ENCODE data around the gene MYT1.

Gene MYT1

GRCh38 chr20:64155258-64156135 lies 8.8 kb upstream of the MYT1 start:
- DNase-seq: no peak

- DNase-seq: no peak
Measured at GRCh38 chr20:64156136-64156885, 7.9 kb upstream of the MYT1 start.

DNA sequence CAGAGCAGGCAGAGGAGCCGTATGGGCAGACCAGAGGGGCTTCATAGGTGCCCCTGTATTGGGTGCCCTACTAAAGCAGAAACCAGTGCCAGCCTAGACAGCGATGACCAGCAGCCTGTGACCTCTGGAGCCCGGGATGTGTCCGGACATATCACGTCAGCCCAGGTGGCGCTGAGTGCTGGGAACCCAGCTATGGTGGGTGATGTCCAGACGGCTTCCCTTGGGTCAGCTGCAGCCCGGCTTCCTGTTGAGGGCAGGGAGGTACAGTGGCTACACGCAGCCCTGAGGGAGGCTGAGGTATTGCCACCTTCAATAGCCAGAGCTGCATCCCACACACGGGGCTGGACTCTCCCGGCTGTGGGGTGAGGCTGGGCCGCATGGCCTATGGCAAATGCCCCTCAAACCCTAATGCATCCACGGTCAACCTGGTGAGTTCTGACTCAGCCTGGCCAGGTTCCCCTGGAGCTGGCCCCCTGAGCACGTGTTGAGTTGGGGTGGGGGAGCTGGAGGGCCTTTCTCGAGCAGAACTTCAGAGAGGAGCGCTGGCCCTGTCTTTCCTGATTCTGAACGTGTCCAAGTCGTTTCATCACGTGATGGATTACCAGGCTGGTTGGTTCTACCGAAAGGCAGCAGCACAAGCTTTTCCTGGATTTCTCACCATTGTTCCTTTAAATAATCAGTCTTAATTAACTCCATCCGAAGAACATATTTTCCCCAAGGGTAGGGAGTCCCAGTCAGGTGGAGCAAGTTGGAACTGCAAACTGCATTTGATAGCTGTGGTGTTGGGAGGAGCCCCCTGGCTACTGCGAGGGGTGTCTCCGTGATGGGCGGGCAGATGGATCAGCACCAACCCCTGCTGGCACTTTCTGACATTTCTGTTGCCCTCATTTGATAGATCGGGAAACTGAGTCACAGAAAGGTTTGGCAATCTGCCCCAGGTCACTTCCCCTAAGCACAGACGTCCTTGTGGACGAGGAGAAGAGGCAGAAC lies 7.1 kb upstream of the MYT1 start:
- DNase-seq: no peak

- DNase-seq: no peak
Measured at GRCh38 chr20:64157878-64158277, 6.4 kb upstream of the MYT1 start.

- DNase-seq: no peak
Measured at GRCh38 chr20:64158346-64159285, 5.6 kb upstream of the MYT1 start.

- DNase-seq: no peak
Measured at GRCh38 chr20:64159286-64159680, 5.0 kb upstream of the MYT1 start.

DNA sequence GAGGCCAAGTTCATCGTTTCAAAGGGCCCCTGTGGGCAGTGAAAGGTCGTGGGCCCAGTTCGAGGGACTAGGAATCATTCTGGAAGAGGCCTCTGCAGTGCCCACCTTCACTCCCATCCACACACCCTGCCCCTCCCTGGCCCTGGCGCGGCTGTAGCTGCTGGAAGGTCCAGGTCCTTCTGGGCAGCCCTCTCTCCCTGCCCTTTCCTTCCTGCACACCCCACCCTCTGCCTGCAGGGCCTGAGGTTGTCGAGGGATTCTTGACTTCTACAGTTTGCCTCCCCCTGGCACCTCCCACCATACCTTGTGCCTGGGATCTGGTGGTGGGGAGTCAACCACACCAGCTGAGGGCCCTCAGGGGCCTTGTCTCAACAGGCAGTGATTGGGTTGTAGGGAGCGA lies 4.5 kb upstream of the MYT1 start:
- DNase-seq: no peak

GRCh38 chr20:64160118-64160517 lies 4.1 kb upstream of the MYT1 start:
- no peak for DNase-seq

DNA sequence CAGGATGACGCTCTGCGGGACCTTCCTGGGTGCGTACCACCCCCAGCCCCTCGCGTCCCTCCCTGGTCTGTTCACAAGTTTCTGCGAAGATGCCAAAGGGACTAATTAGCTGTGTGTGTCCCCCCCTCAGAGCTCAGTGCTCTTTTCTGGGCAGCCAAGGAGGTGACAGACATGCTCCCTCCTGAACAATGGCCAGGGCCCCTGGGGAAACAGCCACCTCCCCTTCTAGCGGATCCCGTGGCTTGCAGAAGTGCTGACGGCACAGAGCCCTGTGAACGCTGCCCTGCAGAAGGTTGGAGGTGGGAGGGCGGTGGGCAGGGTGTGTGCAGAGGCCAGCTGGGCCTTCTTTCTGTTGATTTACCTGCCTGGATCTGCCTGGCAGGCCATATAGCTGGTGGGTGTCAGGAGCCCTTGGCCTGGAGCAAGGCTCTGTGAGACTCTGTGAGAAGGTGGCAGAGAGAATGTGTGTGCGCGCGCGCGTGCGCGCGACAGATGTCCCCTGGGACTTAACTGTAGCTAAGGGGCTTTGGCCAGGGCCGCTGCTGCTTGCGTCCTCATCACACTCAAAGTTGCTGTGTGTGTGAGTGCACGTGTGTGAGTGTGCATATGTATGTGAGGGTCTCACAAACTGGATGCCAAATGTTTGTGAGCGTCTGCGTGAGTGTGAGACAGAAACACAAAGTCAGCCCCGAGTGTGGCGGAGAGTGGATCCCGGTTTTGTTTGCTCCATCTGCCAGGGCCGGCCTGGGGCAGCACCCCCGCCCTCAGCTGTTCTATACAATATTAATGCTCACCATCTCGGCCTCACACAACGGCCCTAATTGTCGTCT lies 3.5 kb upstream of the MYT1 start:
- no peak for DNase-seq

- DNase-seq: no peak
Measured at GRCh38 chr20:64161356-64162238, 2.7 kb upstream of the MYT1 start.

DNA sequence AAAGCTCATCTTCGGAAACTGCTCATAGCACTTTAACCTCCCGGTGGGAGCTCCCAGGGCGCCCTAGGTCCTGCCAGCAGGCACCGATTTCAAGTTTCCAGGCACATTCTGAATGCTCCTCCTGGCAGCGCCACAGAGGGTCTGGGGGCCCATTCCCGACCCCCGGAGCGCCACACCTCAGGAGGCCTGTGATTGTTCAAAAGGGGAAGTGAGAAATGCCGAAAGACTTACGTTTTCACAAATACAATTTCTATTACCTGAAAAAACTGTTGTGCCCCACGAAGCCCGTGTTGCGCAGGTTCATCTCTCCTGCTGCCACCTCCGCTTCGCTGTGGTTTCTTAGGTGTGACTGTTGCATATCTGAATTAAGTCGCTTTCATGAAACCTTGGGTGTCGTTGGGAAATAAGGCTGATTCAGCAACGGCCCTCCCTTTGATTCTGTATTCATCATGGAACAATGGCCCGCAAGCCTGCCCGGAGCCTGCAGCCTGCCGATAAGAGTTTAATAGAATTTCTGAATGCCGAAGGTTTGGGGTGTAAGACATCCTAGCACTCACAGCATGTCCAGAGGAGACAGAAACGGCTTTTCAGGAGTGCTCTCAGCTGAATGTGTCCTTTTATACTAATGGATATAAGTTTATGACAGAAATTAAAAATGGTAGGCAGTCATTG lies 1.9 kb upstream of the MYT1 start:
- no peak for DNase-seq

GRCh38 chr20:64163776-64164122 lies 503 bp upstream of the MYT1 start:
- DNase-seq: no peak

GRCh38 chr20:64165866-64166600 lies 1.8 kb downstream of the MYT1 start:
- DNase-seq: no peak

DNA sequence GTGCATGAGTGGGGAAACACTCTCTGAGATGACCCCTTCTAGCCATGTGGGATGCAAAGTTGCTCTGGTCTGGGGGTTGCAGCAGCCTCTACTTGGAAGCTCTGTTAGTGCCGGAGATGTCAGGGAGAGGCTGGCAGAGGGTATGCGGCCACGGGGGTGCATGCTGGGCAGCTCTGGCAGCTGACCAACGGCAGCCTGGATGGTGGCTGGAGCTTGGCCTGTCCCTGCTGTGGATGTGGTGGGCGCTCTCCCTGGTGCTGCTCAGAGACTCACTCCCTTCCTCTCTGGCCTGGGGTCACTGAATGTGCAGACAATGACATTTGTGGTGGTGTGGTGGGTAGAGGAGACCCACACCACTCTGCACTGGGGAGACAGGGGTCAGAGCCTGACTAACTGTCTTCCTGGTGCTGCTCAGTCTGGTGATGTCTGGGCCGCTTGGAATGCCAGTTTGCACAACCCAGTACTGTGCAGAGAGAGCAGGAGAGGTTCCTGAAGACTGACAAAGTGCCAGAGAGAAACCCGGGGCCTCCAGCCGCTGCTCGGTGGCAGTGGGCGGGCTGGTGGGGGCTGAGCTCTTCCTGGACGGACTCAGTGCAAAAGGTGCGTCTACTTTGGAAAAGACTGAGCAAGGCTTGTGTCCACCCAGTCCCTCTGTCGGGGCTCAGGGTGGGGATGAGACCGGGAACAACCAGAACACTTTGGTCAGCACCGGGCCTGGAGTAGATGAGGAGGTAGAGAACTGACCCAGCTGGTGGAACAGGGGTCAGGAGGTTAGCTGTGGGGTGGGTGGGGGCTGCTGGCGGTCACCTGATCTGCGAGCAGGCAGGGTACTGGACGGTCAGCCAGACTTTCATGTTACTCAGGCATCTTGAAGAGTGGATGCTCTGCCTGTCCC lies 2.7 kb downstream of the MYT1 start:
- DNase-seq: no peak

GRCh38 chr20:64167676-64168075 lies 3.4 kb downstream of the MYT1 start:
- no peak for DNase-seq

GRCh38 chr20:64168381-64169090 lies 4.3 kb downstream of the MYT1 start:
- DNase-seq: no peak

DNA sequence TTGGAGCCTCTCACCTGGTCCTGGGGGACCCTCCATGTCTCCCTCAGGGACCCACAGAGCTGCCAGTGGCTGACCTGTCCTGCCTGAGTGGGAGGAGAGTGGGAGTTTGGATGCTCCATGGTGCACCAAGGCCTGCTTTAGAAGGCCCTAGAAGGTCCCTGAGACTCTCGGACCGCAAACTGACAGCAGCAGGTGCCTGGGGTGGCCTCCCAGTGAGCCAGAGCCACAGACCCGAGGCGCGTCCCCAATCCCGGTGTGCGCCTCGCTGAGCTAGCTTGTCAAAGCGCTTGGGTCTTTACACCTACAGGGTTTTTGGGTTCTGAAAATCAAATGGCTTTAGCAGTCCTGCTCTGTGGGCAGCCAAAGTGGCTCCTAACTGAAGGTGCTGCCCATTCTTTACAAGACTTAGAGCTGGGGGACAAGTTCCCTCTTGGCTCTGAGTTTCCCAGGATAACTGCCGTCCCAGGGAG lies 4.9 kb downstream of the MYT1 start:
- no peak for DNase-seq
